Measurements from ENCODE around the gene WDR37.
"Not testable (repeated sequence)": the region's sequence is repeated elsewhere in the genome, so short reads cannot be mapped to it uniquely, and the experiment has no call there.

WDR37 gene

DNA sequence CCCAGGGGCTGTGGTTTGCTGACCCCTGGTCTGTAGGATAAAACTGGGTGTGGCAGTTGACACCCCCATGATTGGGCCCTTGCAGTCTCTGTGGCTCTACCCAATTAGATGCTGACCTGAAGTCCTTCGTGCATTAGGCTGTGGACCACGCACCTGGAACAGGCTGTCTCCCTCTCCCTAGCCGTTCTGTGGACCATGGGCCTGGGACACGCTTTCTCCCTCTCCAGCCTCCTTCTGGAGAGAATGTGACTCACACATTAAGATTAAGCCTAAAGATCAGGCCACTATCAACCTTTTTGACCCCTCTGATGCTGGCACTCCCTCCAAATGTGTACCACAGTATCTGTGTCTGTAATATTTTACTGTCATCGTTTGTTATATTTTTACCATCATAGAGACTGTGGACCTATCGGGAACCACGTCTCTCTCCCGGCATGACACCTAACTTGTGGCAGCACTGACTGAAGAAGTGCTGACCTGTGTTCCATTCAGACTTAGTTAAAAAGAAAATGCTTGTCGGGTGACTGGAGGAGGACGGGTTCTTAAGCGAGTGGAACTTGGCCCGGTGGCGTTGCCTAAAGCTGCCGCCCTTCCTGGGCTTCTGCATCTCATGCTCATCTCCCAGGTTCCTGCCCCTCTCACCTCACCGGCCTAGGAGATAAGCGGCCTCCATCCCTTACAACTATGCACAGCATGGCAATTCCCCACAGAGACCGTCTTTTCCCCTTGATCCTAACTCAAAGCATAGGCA is 92.8 kb downstream of the WDR37 start:
- FAIRE-seq: no peak

GRCh38 chr10:1149793-1150637 is 93.8 kb downstream of the WDR37 start:
- peak; percentile 26 for FAIRE-seq

More for the DNA sequence above, 92.8 kb downstream of the WDR37 start:
- no peak for DNase-seq (ENCODE audit: insufficient read length, low spot score)

DNA sequence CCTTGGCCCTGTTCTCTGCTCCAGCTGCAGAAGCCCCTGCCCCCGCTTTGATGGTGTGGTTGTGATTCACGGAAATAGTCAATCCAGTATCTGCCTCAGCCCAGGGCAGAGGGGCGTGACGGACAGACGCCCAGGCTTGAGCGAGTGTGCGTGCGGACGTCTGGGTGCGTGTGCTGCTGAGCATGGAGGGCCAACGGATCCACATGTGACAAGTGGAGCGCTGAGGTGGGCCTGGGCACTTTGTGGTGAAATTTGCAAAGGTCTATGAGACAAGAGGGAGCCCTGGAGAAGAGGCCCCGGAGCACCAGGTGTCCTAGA is 94.4 kb downstream of the WDR37 start:
- no peak for FAIRE-seq
- no peak for DNase-seq (ENCODE audit: insufficient read length, low spot score)

More at GRCh38 chr10:1149793-1150637, 93.8 kb downstream of the WDR37 start:
- DNase-seq (ENCODE audit: insufficient read length, low spot score): no peak

DNA sequence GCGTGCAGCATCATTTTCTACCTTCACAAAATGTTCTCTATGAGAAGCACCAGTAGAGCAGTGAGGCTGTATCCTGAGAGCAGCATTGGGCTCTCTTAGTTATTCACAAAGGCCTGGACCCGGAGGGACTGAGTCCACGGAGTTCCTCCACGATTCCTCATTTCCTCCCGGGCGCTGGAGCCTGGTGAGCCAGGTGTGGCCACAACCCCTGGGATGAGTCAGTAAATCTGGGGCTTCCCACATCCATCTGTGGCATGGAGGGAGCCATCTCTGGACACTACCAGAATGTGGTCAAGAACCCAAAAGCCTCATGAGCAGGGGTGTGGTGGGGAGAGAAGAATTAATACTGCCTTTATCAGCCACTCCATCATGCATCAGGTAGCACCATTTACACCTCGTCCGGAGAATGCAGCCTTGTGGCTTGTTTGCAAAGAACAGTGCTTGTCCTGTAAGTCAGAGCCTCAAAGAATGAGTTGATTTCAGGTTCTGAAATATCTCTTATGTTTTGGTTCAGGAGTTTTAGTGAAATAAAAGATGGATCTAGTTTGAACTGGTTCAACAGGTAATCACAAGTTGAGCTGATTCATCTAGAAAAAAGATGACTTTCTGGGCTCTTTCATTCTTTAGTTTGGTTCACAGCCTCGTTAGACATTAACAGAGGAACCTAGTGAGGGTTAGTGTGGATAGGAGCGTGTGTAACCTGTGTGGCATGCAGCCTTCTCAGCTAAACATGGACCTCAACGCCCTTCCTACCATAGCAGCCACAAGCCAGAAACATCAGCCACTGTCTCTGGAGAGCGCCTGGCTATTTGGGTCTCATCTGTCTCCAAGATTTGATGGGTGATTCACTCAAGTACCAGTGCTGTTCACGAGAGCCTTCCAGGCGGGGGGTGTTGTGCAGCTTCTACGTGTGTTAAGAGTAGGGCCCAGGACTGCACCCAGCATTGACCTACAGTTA is 95.2 kb downstream of the WDR37 start:
- no peak for FAIRE-seq
- DNase-seq (ENCODE audit: insufficient read length, low spot score): no peak

DNA sequence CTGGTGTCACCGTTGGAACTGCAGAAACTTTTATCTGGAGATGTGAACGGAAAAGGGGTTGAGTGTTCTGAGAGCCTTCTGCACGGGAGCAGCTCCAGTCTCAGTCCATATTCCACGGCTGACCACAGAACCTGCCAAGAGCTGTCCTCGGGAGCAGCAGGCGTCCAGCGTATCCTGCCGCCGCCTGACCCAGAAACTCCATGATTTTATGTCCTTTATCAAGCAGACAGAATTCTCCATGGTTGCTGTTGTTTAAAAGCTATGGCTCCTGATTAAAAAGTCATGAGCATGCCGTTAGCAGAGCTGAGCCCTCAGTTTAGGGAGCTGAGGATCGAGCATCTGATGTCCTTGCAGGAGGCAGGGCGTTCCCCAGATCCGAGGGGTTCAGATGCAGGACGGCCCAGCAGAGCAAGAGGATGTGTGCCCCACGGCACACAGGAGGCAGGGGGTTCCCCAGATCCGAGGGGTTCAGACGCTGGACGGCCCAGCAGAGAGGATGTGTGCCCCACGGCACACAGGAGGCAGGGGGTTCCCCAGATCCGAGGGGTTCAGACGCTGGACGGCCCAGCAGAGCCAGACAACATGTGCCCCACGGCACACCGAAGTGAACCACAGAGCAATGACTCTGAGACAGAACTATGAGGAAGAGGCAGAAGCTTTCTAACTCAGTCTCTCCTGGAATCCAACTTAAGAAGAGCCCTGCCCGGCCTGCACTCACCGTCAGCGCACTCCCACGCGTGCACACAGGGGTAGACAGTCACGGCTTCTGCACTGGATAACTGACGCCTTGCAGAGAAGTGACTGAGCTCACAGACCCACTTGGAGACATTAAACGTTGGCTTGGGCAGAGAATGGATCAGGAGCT is 96.4 kb downstream of the WDR37 start:
- DNase-seq (ENCODE audit: insufficient read length, low spot score) (no peak), FAIRE-seq (no peak)

GRCh38 chr10:1153251-1153763 is 97.1 kb downstream of the WDR37 start:
- FAIRE-seq (no peak), DNase-seq (ENCODE audit: insufficient read length, low spot score) (no peak)

- DNase-seq (ENCODE audit: insufficient read length, low spot score) (no peak), FAIRE-seq (no peak)
Measured at GRCh38 chr10:1153805-1154351, 97.7 kb downstream of the WDR37 start.

- FAIRE-seq: no peak
Measured at GRCh38 chr10:1154531-1155295, 98.5 kb downstream of the WDR37 start.

GRCh38 chr10:1155791-1156615 is 99.8 kb downstream of the WDR37 start:
- FAIRE-seq: no peak
- DNase-seq (ENCODE audit: insufficient read length, low spot score): no peak

More at GRCh38 chr10:1154531-1155295, 98.5 kb downstream of the WDR37 start:
- no peak for DNase-seq (ENCODE audit: insufficient read length, low spot score)

DNA sequence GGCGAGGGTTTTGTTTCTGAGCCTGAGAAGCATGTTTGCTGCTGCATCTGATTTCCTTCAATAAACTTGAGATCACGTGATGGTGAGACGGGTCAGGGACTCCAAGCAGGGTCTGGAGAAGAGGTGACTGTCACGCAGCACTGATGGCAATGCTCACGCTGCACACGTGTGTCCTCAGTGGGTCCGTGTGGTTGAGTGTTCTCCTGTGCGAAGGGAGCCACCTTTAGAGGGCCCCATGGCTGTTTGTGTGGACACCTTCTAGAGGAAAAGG is 100.4 kb downstream of the WDR37 start:
- no peak for DNase-seq (ENCODE audit: insufficient read length, low spot score)
- FAIRE-seq: no peak

DNA sequence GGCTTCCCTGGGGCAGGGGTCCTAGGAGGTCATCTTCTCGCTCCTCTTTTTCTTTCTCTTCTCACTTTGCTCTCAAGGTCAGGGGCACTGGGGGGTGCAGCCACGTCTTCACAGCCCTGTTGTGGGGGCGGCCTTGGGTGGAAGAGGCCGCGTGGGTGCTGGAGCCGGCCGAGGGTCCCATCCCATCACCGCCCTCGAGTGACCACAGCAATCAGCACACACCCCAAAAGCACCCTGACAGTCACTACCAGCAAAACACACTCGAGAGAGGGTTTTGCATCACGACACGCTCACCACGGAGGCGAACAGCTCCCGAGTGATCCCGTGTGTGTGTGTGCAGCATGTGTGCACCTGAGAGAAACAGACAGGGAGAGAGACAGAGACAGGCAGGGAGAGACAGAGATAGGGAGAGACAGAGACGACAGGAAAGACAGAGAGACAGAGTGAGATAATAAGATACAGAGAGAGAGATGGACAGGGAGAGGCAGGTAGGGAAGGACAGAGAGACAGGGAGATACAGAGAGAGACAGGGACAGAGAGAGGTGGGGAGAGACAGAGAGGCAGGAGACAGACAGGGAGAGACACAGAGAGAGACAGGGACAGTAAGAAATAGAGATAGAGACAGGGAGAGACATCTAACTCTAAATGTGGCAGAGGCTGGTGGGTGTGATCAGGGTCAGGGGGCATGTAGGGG is 100.9 kb downstream of the WDR37 start:
- no peak for FAIRE-seq

GRCh38 chr10:1157615-1157933 is 101.4 kb downstream of the WDR37 start:
- no peak for FAIRE-seq
- DNase-seq (ENCODE audit: insufficient read length, low spot score): no peak

More for the DNA sequence above, 100.9 kb downstream of the WDR37 start:
- no peak for DNase-seq (ENCODE audit: insufficient read length, low spot score)

GRCh38 chr10:1158066-1158465 is 101.9 kb downstream of the WDR37 start:
- DNase-seq (ENCODE audit: insufficient read length, low spot score) (no peak), FAIRE-seq (no peak)

GRCh38 chr10:1158536-1158935 is 102.4 kb downstream of the WDR37 start:
- not testable (repeated sequence) for FAIRE-seq; DNase-seq (ENCODE audit: insufficient read length, low spot score)

GRCh38 chr10:1159131-1160061 is 103.2 kb downstream of the WDR37 start:
- FAIRE-seq (no peak), DNase-seq (ENCODE audit: insufficient read length, low spot score) (no peak)

DNA sequence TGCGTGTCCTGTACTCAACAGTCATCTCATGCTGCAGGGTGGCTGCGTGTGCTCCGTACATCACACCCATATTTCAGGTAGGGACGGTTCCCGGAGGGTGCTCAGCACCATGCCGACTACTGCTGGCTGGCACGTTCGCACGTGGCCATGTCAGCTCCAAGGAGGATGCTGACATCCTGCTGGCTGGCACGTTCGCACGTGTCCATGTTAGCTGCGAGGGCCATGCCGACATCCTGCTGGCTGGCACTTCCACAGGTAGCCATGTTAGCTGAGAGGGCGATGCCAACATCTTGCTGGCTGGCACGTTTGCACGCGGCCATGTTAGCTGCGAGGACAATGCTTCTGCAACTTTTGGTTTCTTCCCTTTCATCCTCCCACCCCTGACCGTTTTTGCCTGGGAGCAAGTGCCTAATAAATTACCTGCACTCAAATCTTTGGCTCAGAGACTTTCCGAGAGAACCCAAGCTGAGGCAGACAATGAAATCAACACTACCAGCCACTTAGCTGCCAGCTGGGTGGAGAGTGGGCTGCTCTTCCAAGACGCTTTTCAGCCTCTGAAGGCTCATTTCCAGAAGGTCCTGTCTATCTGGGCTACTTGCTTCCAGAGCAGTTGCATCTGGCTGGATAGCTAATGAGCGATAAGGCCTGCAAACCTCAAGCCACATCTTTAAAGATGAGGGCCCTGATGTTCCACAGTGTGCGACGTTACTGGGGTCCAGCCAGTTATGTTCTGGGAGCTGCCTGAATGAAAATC is 104.6 kb downstream of the WDR37 start:
- FAIRE-seq: no peak
- DNase-seq (ENCODE audit: insufficient read length, low spot score): no peak
